Esophagus mucosa (tissue), 1 donor: ENCODE measurements around the gene EHBP1. TPM values are rescaled to one million over a fixed set of nuclear protein-coding genes. Genes with fewer than 3 reads are reported as not detected.
A peak's percentile ranks its signal among the peaks of the same experiment; 100 is the strongest.
"Not testable (repeated sequence)": the region's sequence is repeated elsewhere in the genome, so short reads cannot be mapped to it uniquely, and the experiment has no call there.

ENCODE experiments used
- ATAC-seq: fragments of 200-7000 bp; cut with Tn5 transposase; one replicate; pipeline ENCODE4 v1.9.1; 2020
- total RNA-seq: library from RNA; stranded (reverse); gene quantifications from one replicate; pipeline ENCODE4 v1.2.4, GENCODE V29; 2023
- donor health status: DM: yes; HTN: yes; CAD: no.

Gene EHBP1
- total RNA-seq, 1 donor from 2014 or later: 75.8 TPM

- no peak for ATAC-seq
These were observed 31.5 kb downstream of the EHBP1 start for GRCh38 chr2:62736899-62737559.

DNA sequence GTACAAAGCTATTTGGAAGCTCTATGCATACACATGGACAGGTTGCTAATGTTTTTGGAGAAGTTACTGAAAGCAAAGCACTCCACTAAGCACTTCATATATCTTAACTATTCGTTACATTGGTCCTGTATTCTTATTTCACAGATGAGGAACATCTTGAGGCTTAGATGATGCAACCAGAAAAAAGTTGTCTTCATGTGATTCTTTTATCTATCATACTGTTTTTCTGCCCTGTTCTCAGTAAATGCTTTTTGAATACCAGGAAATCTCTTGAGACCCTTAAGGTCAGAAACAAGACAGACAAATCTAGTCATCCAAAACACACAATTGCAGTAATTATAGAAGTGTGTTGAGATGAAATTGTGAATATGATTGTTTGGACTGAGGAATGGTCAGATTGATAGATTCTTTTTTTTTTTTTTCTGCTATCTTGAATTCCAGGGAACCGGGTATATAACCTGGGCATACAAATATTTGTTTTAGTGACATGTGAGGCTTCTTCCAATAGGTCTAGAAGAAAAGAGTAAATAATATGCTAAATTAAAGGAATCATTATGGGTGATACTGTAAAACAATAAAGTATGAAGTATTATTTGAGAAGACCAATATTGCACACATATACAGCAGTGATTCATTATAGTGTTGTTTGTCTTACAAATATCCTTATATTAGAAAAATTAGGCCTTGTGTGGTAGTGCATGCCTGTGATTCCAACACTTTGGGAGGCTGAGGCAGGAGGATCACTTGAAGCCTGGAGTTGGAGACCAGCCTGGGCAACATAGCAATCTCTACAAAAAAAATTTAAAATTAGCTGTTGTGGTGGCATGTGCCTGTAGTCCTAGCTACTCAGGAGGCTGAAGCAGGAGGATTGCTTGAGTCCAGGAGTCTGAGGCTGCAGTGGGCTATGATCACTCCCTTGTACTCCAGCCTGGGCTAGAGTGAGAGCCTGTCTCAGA lies 33.7 kb downstream of the EHBP1 start:
- no peak for ATAC-seq

DNA sequence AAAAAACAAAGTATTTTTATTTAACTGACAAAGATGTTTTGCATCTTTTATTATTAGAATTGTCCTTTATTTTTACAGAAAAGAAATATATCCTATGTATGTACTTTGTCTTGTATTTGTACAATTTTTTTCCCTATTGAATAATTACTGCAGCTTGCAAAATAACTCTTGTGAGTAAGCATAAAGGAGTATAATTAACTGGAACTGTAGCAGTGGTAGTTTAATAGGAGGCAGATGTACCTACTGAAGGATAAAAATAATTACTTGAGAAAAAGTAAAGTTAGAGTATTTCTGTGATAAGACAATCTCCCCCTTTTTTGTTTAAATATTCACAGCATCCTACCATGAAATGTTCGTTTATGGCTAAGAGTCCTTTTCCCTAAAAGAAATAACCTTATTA lies 34.7 kb downstream of the EHBP1 start:
- no peak for ATAC-seq

DNA sequence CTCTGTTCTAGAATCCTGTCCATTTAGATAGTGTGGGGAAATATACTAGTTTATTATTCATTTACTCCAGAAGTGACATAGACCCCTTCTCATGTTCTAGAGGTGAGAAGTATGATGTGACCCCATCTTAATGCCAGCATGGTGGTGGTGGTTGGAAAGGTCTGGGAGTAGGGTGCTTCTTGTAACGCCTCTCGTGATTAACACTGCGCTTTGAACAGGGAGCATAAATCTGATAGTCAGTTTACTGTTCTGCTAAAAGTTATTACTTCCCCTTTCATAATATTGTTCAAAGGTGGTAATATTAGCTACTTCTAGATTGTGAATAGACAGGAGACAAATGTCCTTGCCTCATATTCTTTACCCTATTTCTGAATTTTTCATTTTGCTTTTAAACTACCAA lies 35.6 kb downstream of the EHBP1 start:
- ATAC-seq: no peak

- ATAC-seq: no peak
These were observed 36.6 kb downstream of the EHBP1 start for GRCh38 chr2:62741954-62742722.

DNA sequence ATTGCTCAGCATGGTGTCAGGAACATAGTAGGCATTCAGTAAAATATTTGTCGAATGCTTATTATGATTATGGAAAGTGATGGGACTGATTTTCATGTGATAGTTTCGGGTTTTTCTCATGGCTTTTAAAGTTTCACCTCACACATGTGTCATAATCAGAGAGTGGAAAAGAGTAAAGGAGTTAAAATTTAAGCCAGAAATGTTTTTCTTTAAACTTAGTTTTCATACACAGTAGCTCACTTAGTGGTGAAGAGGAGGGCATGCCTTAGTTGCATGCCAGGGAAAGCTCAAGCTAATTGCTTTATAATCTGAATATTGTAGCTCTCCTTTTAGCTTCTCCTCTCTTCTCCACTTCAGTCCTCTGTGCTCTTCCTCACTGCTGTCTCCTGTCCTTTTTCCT lies 38.0 kb downstream of the EHBP1 start:
- no peak for ATAC-seq

GRCh38 chr2:62744603-62745002 lies 39.1 kb downstream of the EHBP1 start:
- ATAC-seq: no peak

- ATAC-seq: no peak
These were observed 40.5 kb downstream of the EHBP1 start for GRCh38 chr2:62745891-62746481.

GRCh38 chr2:62747169-62747568 lies 41.7 kb downstream of the EHBP1 start:
- ATAC-seq: no peak

DNA sequence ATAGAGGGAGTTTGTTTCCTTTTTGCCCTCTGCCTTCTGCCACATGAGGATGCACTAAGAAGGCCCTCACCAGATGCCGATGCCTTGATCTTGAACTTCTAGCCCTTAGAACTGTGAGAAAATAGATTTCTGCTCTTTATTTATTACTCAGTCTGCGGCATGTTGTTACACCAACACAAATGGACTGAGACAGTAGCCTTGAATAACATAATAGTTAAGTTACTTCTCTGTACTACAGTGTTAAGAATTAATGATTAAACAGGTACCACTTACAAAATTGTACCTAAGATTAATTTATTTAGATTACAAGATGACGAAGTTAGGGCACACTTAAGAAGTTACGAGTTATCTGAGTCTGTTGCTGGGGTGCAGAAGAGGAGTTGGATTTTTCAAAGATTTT lies 42.4 kb downstream of the EHBP1 start:
- no peak for ATAC-seq

GRCh38 chr2:62749111-62749510 lies 43.6 kb downstream of the EHBP1 start:
- not testable (repeated sequence) for ATAC-seq

DNA sequence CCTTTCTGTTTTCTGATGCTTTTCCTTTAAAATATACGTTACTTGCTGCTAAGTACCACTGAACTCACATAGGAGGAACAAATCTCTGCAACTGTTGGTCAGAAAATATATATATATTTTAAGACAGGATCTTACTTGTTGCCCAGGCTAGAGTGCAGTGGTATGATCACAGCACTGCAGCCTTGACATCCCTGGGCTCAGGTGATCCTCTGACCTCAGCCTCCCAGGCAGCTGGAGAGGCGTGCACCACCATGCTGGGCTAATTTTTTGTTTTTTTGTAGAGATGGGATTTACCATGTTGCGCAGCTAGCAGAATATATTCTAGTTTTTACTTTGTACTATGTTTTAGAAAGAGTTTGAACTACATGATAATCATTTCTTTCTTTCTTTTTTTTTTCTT lies 51.5 kb downstream of the EHBP1 start:
- ATAC-seq: no peak

GRCh38 chr2:62760026-62760425 lies 54.5 kb downstream of the EHBP1 start:
- ATAC-seq: no peak

DNA sequence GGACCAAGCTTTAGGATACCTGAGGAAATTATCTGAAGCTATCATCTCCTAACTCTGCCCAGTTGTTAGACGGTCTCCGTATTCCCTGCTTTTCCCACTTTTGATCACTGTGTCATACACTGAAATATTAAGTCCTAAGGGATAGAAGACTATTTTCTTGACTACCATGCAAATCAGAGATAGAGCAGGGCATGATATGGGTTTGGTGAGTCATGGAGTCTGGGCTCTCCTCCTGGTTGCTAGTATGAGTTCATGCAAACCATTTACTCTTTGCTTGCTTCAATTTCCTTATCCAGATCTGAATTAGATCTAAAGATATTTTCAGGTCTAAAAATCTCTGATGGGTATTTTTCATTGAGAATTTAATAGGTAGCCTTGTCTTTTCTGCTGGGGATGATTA lies 55.0 kb downstream of the EHBP1 start:
- ATAC-seq: peak; percentile 48

- ATAC-seq: no peak
These were observed 60.3 kb downstream of the EHBP1 start for GRCh38 chr2:62765619-62766376.

DNA sequence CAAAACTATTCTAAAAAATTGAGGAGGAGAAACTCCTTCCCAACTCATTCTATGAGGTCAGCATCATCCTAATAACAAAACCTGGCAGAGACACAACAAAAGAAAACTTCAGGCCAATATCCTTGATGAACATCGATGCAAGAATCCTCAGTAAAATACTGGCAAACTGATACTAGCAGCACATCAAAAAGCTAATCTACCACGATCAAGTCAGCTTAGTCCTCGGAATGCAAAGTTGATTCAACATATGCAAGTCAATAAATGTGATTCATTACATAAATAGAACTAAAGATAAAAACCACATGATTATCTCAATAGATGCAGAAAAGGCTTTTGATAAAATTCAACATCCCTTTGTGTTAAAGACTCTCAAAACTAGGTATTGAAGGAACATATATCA lies 63.1 kb downstream of the EHBP1 start:
- ATAC-seq: no peak

GRCh38 chr2:62770629-62771028 lies 65.1 kb downstream of the EHBP1 start:
- ATAC-seq: no peak

GRCh38 chr2:62774555-62775366 lies 69.2 kb downstream of the EHBP1 start:
- ATAC-seq: peak; percentile 85

- ATAC-seq: no peak
These were observed 69.8 kb downstream of the EHBP1 start for GRCh38 chr2:62775367-62775668.

DNA sequence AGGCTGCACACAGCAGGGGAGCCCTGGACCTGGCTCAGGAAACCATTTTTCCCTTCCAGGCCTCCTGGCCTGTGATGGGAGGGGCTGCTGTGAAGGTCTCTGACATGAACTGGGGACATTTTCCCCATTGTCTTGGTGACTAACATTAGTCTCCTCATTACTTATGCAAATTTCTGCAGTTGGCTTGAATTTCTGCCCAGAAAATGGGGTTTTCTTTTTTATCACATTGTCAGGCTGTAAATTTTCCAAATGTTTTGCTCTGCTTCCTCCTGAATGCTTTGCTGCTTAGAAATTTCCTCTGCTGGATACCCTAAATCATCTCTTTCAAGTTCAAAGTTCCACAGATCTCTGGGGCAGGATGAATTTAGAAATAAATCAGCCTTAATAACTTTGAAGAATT lies 78.2 kb downstream of the EHBP1 start:
- no peak for ATAC-seq

GRCh38 chr2:62784341-62784740 lies 78.8 kb downstream of the EHBP1 start:
- ATAC-seq: no peak
